HG03571 (cell line): Measurements from ENCODE around the gene ZNF670.
"Not testable (repeated sequence)": the region's sequence is repeated elsewhere in the genome, so short reads cannot be mapped to it uniquely, and the experiment has no call there.

Experiments
- ATAC-seq: cut with Tn5 transposase; IDR thresholded peaks from one replicate; pipeline ENCODE4 v1.9.1; 2021; ENCODE audit not compliant: unreplicated experiment

The ZNF670 gene

GRCh38 chr1:247047702-247048101 is 30.9 kb downstream of the ZNF670 start:
- ATAC-seq, result no peak

GRCh38 chr1:247047260-247047659 is 31.4 kb downstream of the ZNF670 start:
- ATAC-seq, result no peak

- ATAC-seq, result no peak
Measured at GRCh38 chr1:247043406-247043805, 35.2 kb downstream of the ZNF670 start.

GRCh38 chr1:247037511-247038320 is 40.9 kb downstream of the ZNF670 start:
- ATAC-seq, result no peak

- ATAC-seq, result not testable (repeated sequence)
Measured at GRCh38 chr1:247032306-247032705, 46.3 kb downstream of the ZNF670 start.
